HAP-1 (cell line): ENCODE measurements around the gene MON1B.
"Not testable (repeated sequence)": the region's sequence is repeated elsewhere in the genome, so short reads cannot be mapped to it uniquely, and the experiment has no call there.

Experiments
- DNase-seq, 2 experiments: peaks; one replicate each; pipeline ENCODE4 v3.0.0-alpha.2; 2016 to 2020; ENCODE audit warnings: low spot score in 2 of 2
- H3K27me3 ChIP-seq: fragments of 250-450 bp; sonication (Bioruptor Pico); 2 replicates; pipeline ENCODE4 v1.5.1; 2020; ENCODE audit warnings: low read depth, mild to moderate bottlenecking, moderate library complexity
- H3K36me3 ChIP-seq: fragments of 250-450 bp; sonication (Bioruptor Pico); replicated peaks from 2 replicates; pipeline ENCODE4 v1.5.1; 2020; ENCODE audit warnings: mild to moderate bottlenecking
- H3K4me1 ChIP-seq: fragments of 250-450 bp; sonication (Bioruptor Pico); 2 replicates; pipeline ENCODE4 v1.5.1; 2020; ENCODE audit warnings: mild to moderate bottlenecking
- H3K4me3 ChIP-seq: fragments of 250-450 bp; sonication (Bioruptor Pico); 2 replicates; pipeline ENCODE4 v1.5.1; 2020; ENCODE audit warnings: mild to moderate bottlenecking, moderate library complexity
- H3K9me3 ChIP-seq: fragments of 250-450 bp; sonication (Bioruptor Pico); 2 replicates; pipeline ENCODE4 v1.5.1; 2020; ENCODE audit warnings: mild to moderate bottlenecking, moderate library complexity
- in situ Hi-C: fragments of 300-500 bp; cut with MboI; formaldehyde crosslinking; loops from 3 replicates; pipeline ENCODE4 v1.14.3; 2020; ENCODE audit warnings: low sequenced_read_pairs, inconsistent platforms, mixed read lengths

The MON1B gene

DNA sequence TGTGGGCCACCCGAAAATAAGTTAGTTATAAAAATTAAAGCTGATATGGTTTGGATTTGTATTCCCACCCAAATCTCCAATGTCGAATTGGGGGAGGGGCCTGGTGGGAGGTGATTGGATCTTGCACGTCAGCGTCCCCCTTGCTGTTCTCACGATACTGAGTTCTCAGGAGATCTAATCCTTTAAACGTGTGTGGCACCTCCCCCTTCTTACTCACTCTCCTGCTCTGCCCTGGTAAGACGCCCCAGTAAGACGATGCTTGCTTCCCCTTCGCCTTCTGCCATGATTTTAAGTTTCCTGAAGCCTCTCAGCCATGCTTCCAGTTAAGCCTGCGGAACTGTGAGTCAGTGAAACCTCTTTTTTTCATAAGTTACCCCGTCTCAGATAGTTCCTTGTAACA, 43.6 kb downstream of the MON1B start:
- no peaks in the 10 kb centered on the region; the same call in 1 of the 2 replicates for H3K4me1 ChIP-seq
- no peak overlapping the region for H3K4me3 ChIP-seq
- peaks cover 4% of the 10 kb centered on the region; the same call in 1 of the 2 replicates for H3K27me3 ChIP-seq
- in situ Hi-C loops = loop anchor here (5.0 to 10.0 kb wide), 2 partner anchors 353 to 730 kb away; no protein-coding TSS in a partner anchor
- no peaks in the 10 kb centered on the region for H3K9me3 ChIP-seq
- no peaks in the 10 kb centered on the region for H3K36me3 ChIP-seq
- peak in 1 of 2 experiments; percentile 18 for DNase-seq

DNA sequence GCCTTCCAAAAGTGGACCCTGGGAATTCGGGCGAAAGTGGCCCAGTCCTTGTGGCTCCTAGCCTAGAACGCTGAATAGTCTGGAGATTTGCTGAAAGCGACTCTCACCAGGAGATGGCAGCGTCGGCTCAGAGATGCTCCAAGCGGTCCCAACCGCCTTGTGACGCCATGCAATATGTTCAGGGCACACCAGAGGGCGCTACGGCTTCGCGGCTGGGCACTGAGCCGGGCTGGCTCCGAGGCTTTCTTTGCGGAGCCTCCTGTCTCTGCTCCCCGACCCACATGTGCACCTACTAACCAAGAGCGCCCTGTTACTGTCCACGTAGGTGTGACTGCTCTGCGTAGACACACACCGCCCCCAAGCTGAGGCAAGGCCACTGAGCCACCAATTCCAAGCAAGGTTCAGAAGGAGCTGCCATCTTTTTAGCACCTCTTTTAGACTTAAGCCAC, 45.1 kb downstream of the MON1B start:
- Histone ChIP-seq H3K9me3 (no peaks in the 10 kb centered on the region), H3K4me1 (no peaks in the 10 kb centered on the region; the same call in 1 of the 2 replicates), H3K36me3 (no peaks in the 10 kb centered on the region), H3K27me3 (peaks cover 4% of the 10 kb centered on the region; the same call in 1 of the 2 replicates), H3K4me3 (no peak overlapping the region)
- DNase-seq = peak; percentile 79 to 91
- in situ Hi-C loops = loop anchor here (5.0 to 10.0 kb wide), 2 partner anchors 351 to 729 kb away; no protein-coding TSS in a partner anchor

DNA sequence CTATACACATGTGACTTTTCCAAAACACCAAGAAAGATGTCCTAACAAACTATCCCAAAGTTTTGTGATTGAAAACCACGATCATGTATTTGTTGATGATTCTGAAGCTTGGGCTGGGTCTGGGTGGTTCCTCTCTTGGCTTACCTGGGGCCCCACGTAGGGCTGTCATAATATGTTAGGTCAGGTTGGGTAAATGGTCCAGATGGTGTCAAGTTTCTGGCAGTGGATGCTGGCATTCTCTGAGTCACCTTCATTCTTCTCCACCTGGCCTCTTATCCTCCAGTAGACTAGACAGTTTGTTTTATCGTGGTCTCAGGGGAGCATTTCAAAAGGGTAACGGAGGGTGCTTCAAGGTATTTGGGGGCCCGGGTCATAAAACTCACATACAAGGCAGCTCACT, 47.6 kb downstream of the MON1B start:
- Histone ChIP-seq H3K9me3 (no peaks in the 10 kb centered on the region), H3K4me1 (no peaks in the 10 kb centered on the region; the same call in 1 of the 2 replicates), H3K4me3 (no peak overlapping the region), H3K36me3 (no peaks in the 10 kb centered on the region), H3K27me3 (no peaks in the 10 kb centered on the region; the same call in 1 of the 2 replicates)
- no peak for DNase-seq
- in situ Hi-C loops = loop anchor here (5.0 to 10.0 kb wide), 2 partner anchors 349 to 726 kb away; no protein-coding TSS in a partner anchor

- H3K36me3 ChIP-seq, H3K4me1 ChIP-seq, H3K27me3 ChIP-seq, H3K4me3 ChIP-seq, H3K9me3 ChIP-seq, DNase-seq, in situ Hi-C loops: not testable (repeated sequence)
These were observed 51.5 kb downstream of the MON1B start for GRCh38 chr16:77242471-77242870.

- Histone ChIP-seq H3K27me3 (no peaks in the 10 kb centered on the region), H3K4me1 (no peaks in the 10 kb centered on the region), H3K4me3 (no peak overlapping the region), H3K36me3 (no peaks in the 10 kb centered on the region), H3K9me3 (no peaks in the 10 kb centered on the region)
- DNase-seq = no peak
- in situ Hi-C loops = no loop called here
These were observed 55.2 kb downstream of the MON1B start for GRCh38 chr16:77246150-77246549.

GRCh38 chr16:77250400-77250799, 59.4 kb downstream of the MON1B start:
- no peaks in the 10 kb centered on the region for H3K9me3 ChIP-seq
- in situ Hi-C loops = no loop called here
- no peak overlapping the region for H3K4me3 ChIP-seq
- no peaks in the 10 kb centered on the region for H3K36me3 ChIP-seq
- H3K27me3 ChIP-seq = no peaks in the 10 kb centered on the region
- no peaks in the 10 kb centered on the region for H3K4me1 ChIP-seq
- no peak for DNase-seq
